Limb (tissue), 2 donors: ENCODE measurements around the gene NTSR1.

Source experiments
- DNase-seq, 2 donors: peaks; one replicate each; pipeline ENCODE4 v3.0.0-alpha.2; 2016; ENCODE audit errors: extremely low spot score in 2 of 2

NTSR1 gene

GRCh38 chr20:62770111-62770910 lies 61.7 kb downstream of the NTSR1 start:
- DNase-seq: no peak

DNA sequence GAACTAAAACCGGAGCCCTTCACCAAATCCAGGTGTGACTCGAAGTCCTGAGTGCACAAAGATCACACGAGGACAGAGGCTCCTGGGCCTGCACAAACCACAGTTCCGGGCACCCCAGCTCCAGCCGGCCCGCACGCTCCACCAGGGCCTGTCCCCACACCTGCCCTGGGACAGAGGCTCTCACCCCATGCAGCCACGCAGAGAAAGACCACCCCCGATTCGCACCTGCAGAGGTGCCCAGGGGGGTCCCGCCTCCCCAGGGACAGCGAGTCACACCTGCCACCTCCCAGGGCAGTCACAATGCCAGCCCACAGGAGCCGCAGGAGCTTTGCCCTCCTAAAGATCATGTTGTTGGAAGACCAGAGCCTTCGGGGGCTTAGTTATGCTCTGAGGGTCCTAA lies 62.3 kb downstream of the NTSR1 start:
- DNase-seq: no peak

DNA sequence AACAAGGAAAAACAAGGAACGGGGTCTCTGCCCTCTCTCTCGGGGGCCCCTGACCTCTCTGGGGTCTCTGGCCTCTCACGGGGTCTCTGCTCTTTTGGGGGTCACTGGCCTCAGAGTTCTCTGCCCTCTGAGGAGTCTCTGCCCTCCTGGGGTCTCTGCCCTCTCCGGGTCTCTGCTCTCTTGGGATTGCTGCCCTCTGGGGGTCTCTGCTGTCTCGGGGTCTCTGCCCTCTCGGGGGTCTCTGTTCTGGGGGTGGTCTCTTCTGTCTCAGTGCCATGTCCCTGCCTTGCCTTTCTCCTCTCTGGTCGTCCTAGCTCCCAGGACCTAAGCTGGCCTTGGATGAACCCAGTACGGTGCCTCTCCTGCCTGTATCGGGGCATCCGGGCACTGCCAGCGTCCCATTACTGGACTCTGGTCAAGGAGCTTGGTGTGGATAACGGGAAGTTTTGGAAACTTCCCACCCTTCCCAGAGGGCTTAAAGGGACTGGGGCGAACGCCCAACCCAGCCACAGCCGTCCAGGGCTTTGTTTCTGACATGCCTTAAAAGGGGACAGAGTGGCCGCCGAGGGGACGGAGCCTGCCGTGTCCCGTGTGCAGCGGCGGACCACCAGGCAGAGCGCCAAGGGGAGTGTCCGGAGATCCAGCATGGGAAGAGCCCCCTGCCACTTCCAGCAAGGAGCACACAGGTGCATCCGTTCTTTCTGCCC lies 62.9 kb downstream of the NTSR1 start:
- DNase-seq: no peak

DNA sequence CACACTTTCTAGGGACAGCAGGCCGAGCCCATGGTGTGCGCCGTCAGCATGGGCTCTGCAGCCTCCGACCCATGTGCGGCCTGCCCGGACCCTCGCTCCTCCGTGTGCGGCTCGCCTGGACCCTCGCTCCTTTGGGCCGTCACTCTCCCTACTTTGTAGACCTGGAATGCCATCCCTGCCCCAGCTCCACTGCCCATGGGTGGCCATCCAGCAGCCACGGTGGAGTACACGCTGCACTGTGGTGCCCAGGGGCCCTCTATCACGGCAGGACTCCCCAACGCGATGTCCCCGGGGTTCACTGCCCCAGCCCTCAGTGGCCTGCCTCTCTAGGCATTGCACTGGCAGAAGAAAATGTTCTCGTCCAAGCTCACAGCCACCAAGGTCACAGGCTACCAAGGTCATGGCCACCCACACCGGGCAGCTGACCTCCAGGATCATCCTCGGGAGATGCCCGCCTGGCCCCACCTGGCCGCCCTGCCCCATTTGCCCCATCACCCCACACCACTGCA lies 63.5 kb downstream of the NTSR1 start:
- no peak for DNase-seq

- no peak for DNase-seq
These were observed 64.0 kb downstream of the NTSR1 start for GRCh38 chr20:62772619-62772989.

- no peak for DNase-seq
These were observed 64.6 kb downstream of the NTSR1 start for GRCh38 chr20:62772990-62773844.

- no peak for DNase-seq
These were observed 65.4 kb downstream of the NTSR1 start for GRCh38 chr20:62773845-62774714.

- DNase-seq: no peak
These were observed 66.1 kb downstream of the NTSR1 start for GRCh38 chr20:62774762-62775161.

- DNase-seq: no peak
These were observed 66.6 kb downstream of the NTSR1 start for GRCh38 chr20:62775206-62775605.

DNA sequence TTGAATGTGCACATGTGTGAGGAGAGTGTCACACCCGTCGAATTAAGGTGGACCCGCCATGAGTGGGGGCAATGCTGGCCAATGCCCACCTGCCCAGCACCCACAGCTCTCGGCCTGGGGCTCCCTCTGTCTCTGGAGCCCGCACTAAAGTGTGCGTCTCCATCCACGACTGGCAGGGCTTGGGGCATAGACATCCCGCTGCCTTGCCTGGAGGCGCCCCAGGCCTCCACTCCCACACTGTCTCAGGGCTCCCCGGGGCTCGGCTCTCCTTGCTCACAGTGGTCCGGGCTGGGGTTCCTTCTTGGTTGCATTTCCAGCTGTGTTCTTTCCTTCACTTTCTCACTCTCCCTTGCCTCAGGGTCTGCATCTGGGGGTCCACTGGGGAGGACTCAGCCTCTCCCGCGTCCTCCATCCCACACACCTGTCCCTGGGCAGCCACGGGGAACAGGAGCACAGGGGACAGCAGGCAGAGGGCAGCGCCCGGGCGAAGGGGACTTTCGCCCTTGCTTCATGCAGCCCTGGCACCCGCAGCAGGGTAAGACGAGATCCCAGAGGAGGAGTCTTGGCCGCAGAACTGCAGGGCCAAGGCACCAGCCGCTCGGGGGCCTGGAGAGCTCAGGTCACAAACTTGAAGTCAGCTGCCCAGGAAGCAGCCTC lies 67.5 kb downstream of the NTSR1 start:
- DNase-seq: no peak

DNA sequence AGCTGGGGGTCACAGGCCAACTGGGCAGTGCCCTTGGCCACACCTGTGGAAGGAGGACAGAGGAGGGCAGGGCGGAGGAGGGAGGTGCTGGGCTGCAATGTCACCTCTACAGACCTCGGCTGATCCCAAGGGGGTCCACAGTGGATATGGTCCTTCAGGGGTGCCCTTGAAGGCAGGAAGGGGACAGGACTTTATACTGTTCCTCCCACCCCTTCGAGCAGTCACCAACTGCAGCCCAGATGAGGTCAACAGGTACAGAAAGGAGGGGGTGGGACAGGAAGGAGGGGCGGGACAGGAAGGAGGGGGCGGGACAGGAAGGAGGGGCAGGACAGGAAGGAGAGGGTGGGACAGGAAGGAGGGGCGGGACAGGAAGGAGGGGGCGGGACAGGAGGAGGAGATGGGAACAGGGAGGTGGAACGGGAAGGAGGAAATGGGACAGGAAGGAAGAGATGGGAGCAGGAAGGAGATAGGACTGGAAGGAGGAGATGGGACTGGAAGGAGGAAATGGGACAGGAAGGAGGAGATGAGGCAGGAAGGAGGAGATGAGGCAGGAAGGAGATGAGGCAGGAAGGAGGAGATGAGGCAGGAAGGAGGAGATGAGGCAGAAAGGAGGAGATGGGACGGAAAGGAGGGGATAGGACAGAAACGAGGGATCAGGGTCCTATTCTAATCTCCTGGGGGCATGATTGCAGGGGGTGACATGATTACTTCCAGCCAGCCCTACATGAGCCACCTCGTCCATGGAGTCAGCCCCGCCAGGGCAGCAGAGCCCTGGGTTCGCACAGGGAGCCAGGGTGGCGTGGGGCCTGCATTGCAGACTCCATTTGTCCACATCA lies 68.3 kb downstream of the NTSR1 start:
- no peak for DNase-seq

DNA sequence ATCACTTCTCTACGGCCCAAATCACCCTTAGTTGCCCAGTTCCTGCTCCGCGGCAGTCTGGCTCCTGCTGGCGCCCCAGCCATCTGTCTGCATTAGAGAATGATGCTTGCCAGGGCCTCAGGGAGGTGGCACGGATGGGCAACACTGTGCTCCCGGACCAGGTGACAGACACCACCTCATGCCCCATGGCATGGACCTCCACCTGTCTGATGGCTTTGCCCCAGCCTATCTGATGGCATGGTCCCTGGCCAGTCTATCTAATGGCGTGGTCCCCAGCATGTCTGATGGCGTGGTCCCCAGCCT lies 68.8 kb downstream of the NTSR1 start:
- no peak for DNase-seq

- DNase-seq: no peak
These were observed 69.4 kb downstream of the NTSR1 start for GRCh38 chr20:62778058-62778457.

DNA sequence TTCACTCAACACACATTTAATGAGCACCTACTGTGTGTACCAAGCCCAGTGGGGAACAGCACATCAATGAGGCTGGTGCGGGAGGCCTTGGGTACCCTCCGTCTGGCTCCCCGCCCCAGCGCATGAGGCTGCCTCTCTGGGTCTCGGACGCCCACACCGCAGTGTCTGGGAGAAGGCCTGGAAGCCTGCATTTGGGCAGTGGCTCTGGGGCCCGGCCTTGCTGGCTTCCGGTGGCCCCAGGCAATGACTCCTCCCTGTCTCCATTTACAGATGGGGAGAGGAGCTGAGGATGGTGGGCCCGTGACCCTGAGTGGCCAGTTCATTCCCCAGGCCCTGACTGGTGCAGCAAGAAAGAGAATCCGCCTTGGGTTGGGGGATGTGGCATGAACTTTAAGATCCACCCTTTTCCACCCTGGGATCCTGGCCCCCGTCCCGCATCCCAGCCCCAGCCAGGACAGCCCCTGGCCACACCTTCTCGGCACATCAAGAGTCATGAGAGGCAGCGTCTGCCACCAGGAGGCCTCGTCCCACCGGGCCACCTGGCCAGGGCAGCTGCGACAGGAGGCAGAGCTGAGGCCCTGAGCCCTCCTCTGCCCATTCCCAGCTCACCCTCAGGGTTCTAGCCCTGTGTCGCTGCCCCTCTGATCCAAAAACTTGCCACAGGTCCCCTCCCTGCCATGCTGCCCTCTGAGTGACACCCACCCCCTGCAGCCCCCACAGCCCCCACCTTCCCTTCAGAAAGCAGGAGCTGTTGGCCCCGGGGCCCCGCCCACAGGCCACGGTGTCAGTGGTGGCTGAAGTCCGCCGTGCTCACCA lies 70.2 kb downstream of the NTSR1 start:
- DNase-seq: no peak

DNA sequence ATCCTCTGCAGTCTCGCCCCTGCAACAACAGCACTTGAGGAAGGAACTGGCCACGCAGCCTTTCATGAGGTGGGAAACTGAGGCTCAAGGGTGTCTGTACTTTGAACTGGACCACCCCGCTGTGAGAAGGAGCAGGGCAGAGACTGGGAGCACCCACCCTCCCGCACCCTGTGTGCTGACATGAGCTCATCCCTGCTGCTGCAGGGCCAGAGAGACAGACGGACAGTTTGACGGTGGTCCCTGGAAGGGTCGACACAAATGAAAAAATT lies 70.7 kb downstream of the NTSR1 start:
- no peak for DNase-seq

GRCh38 chr20:62780204-62780603 lies 71.6 kb downstream of the NTSR1 start:
- no peak for DNase-seq

DNA sequence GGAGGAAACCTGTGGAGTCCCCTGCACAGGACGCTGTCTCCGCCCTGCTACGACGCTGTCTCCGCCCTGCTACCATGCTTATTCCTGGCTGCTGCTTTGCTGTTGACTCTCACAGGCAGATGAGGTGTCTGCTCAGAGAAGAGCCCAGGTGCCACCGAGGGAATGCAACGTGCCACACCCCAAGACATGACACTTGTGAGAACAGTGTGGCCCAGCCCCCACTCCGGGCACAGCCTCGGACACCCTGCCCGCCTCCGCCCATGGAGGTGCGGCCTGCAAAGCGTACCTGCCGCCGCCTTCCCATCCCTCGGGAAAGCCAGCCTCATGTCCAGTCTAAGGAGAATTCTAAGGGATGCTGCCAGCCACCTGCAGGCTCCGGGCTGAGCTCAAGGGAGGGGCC lies 72.1 kb downstream of the NTSR1 start:
- no peak for DNase-seq

- DNase-seq: no peak
These were observed 73.7 kb downstream of the NTSR1 start for GRCh38 chr20:62782149-62782892.

- DNase-seq: no peak
These were observed 74.2 kb downstream of the NTSR1 start for GRCh38 chr20:62782893-62783278.
